HEK293T (cell line): Measurements from ENCODE around the gene TRPC4.

Experiments
- CTCF ChIA-PET: fragments of 350-600 bp; formaldehyde crosslinking; extraction: SDS; loops from one replicate; lab custom pipeline; 2021; ENCODE audit warnings: antibody characterized with exemption, inconsistent platforms; lab: Yijun Ruan, JAX
- POLR2A ChIA-PET: fragments of 350-600 bp; formaldehyde crosslinking; extraction: SDS; loops from one replicate; lab custom pipeline; 2020; ENCODE audit warnings: antibody characterized with exemption, inconsistent platforms; lab: Yijun Ruan, JAX
- DNase-seq: peaks from one replicate; pipeline ENCODE4 v3.0.0; 2012; ENCODE audit warnings: mixed read lengths; ENCODE audit errors: extremely low spot score
- ARNT ChIP-seq: fragments of 450-650 bp; IDR thresholded peaks from 2 replicates; pipeline ENCODE4 v1.6.1; 2017; ENCODE audit warnings: mild to moderate bottlenecking
- BHLHE40 ChIP-seq: fragments of 450-650 bp; IDR thresholded peaks from 2 replicates; pipeline ENCODE4 v1.6.1; 2016; ENCODE audit warnings: mild to moderate bottlenecking, moderate library complexity, borderline replicate concordance
- CTBP1 ChIP-seq: fragments of 450-650 bp; IDR thresholded peaks from 2 replicates; pipeline ENCODE4 v1.6.1; 2016; ENCODE audit warnings: borderline replicate concordance
- ELF4 ChIP-seq: fragments of 450-650 bp; IDR thresholded peaks from 2 replicates; pipeline ENCODE4 v1.6.1; 2017; ENCODE audit warnings: antibody characterized with exemption
- FOXA1 ChIP-seq: fragments of 450-650 bp; IDR thresholded peaks from 2 replicates; pipeline ENCODE4 v1.6.1; 2016; ENCODE audit warnings: mild to moderate bottlenecking
- FOXK2 ChIP-seq: fragments of 450-650 bp; IDR thresholded peaks from 2 replicates; pipeline ENCODE4 v1.6.1; 2016; ENCODE audit warnings: mild to moderate bottlenecking
- FOXM1 ChIP-seq: fragments of 450-650 bp; IDR thresholded peaks from 2 replicates; pipeline ENCODE4 v1.6.1; 2017; ENCODE audit warnings: mild to moderate bottlenecking, borderline replicate concordance
- HDGF ChIP-seq: fragments of 450-650 bp; IDR thresholded peaks from 2 replicates; pipeline ENCODE4 v1.6.1; 2017; ENCODE audit warnings: antibody characterized with exemption, borderline replicate concordance
- L3MBTL2 ChIP-seq: fragments of 450-650 bp; conservative IDR thresholded peaks from 2 replicates; pipeline ENCODE4 v1.6.1; 2016; ENCODE audit warnings: mild to moderate bottlenecking
- LEF1 ChIP-seq: fragments of 450-650 bp; IDR thresholded peaks from 2 replicates; pipeline ENCODE4 v1.6.1; 2017; ENCODE audit warnings: mild to moderate bottlenecking, borderline replicate concordance
- NFRKB ChIP-seq: fragments of 450-650 bp; IDR thresholded peaks from 2 replicates; pipeline ENCODE4 v1.6.1; 2016; ENCODE audit warnings: mild to moderate bottlenecking, moderate library complexity
- SP1 ChIP-seq: fragments of 450-650 bp; IDR thresholded peaks from 2 replicates; pipeline ENCODE4 v1.6.1; 2017
- SUZ12 ChIP-seq: fragments of 450-650 bp; IDR thresholded peaks from 2 replicates; pipeline ENCODE4 v1.6.1; 2016; ENCODE audit warnings: mild to moderate bottlenecking
- TARDBP ChIP-seq: fragments of 450-650 bp; IDR thresholded peaks from 2 replicates; pipeline ENCODE4 v1.6.1; 2016
- ZNF384 ChIP-seq: fragments of 450-650 bp; IDR thresholded peaks from 2 replicates; pipeline ENCODE4 v1.6.1; 2016
- TF ChIP-seq, protein P1 (sequence below): fragments of 450-650 bp; IDR thresholded peaks from 2 replicates; pipeline ENCODE4 v1.6.1; 2016

The TRPC4 gene

DNA sequence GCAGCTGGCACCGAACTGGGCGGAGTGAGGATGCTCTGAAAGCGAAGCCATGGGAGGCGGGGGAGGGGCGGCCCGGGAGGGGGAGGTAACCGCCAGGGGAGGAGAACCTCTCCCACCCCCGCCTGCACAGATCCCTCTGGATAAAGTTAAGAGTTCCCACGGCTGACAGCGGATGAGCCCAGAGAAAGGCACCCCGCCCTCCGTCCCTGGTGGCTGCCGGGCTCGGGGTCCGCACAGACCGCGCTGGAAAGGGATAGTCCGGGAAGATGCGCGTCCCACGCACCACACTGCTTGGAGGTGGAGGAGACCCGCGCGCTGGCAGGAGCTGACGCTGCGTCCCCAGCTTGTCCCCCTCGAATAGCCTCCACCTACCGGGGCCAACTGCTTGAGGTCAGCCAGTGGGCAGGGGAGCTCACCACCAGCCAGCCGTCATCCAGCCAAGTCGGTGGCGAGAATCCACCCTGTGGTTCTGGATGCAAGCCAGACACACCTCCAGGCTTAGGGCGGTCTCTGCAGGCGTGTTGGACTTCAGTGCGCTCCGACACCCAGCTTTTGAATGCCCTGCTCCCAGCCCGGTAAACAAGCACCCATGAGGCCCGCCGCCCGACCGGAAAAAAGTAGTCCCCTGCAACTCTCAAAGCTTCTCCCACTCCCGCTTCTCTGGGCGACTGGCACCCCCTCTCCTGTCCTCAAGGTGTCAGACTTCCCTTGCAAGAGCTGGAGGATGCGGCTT lies at the start of gene TRPC4:
Gene TRPC4 (minus strand): TSS at position 17 of the 733 bp plus-strand sequence. CDS start 86,439 bp downstream, outside the sequence.
- ChIA-PET CTCF (interaction anchor here (0.5 to 2.1 kb wide), 7 partner anchors 9 to 712 kb away, joined by 3 to 7 read pairs (median 4); no protein-coding TSS in a partner anchor), POLR2A (no interaction called here)
- DNase-seq = peak; percentile 68
- TF ChIP-seq LEF1 (no peak), L3MBTL2 (no peak; the same call in 1 of the 2 replicates), SP1 (no peak), FOXA1 (no peak), BHLHE40 (no peak), FOXM1 (no peak), HDGF (no peak), SUZ12 (no peak), NFRKB (no peak), FOXK2 (no peak), ARNT (no peak), ELF4 (no peak), CTBP1 (no peak), ZNF384 (no peak), TARDBP (no peak)
- TF ChIP-seq, protein P1, sequence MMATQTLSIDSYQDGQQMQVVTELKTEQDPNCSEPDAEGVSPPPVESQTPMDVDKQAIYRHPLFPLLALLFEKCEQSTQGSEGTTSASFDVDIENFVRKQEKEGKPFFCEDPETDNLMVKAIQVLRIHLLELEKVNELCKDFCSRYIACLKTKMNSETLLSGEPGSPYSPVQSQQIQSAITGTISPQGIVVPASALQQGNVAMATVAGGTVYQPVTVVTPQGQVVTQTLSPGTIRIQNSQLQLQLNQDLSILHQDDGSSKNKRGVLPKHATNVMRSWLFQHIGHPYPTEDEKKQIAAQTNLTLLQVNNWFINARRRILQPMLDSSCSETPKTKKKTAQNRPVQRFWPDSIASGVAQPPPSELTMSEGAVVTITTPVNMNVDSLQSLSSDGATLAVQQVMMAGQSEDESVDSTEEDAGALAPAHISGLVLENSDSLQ = no peak

DNA sequence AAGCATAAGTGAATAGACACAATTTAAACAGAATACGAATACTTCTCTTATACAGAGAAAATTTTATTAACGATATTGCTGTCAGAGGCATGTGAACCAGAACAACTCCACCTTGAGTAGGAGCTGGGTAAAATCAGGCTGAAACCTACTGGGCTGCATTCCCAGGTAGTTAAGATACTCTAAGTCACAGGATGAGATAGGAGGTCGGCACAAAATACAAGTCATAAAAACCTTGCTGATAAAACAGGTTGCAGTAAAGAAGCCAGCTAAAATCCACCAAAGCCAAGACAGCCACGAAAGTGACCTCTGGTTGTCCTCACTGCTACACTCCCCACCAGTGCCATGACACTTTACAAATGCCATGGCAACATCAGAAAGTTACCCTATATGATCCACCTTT lies 49.2 kb upstream of the TRPC4 start:
- no peak for DNase-seq
- POLR2A ChIA-PET = no interaction called here
- CTCF ChIA-PET = no interaction called here
- TF ChIP-seq NFRKB (no peak), L3MBTL2 (no peak), FOXA1 (no peak)

DNA sequence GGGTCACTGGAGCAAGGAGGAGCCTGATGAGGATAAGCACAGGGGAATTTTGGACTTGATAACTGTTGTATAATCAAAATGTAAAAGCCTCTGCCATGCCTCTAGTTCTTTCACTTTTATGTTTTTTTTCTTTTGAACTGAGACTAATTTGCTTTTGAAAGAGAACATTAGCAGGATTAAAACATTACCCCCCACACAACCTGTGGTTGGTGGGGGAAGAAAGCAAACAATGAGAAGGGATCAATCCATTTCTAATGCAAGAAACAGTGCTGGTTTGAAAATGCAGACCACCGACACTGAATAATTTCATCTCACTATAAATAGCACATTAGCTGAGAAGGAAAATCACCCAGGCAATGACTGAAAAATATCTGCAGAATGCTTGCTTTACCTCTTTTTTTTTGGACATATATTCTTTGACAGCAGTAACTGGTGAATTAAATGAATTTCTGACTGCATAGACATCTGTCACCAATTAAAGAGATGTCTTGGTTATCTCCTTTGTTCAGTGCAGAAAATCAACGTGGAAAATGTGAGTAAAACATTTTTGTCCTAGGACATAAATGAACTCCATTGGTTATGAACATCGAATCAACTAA lies 48.6 kb upstream of the TRPC4 start:
- no peak for DNase-seq
- TF ChIP-seq ELF4 (no peak), FOXM1 (no peak)
- ChIA-PET CTCF (no interaction called here), POLR2A (no interaction called here)

DNA sequence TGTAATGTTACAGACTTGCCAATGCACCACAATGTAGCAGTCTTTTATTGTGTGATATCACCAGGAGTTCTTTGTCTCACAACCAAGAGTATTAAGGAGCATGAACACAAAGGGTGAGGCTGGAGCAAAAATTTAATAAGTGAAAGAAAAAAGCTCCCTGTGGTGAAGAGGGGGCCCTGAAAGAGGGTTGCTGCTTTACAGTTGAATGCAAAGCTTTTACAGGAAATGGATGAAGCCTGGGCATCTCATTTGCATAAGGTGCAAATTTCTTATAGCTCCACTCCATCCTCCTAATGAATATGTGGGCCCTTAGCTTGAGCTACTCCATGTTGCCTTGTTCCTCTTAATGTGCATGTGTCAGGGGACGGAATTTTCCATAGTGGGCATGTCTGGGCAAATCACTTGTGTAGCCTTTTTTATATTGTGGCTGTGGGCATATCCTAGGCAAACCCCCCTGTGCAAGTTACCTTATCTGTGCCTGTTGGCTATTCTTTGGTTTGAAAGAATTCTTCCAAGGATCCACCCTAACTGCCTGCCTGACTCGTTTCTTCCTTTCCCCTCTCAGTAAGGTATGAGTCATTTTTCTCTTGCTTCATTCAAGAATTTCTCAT lies 45.3 kb upstream of the TRPC4 start:
- POLR2A ChIA-PET = no interaction called here
- no peak for DNase-seq

DNA sequence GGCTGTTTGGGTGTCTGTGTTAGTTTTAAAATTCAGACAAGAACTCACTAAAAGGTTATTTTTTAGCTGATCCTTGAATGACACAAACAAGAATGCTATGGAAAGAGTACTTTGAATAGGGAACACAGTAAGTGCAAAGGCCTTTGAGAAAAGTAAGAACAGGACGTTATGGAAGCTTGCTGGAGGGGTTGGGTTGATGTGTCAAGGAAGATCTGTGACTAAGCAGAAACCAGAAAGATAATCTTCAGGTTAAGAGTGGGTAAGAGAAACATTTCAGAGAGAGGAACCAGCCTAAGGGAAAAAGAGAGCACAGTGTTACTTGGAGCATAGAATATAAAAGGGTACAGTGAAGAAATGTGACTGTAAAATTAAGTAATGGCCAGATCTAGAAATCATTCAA lies 41.2 kb upstream of the TRPC4 start:
- DNase-seq = no peak
- POLR2A ChIA-PET = no interaction called here
- TF ChIP-seq LEF1 = no peak
- TF ChIP-seq ARNT = no peak
- no peak for TF ChIP-seq CTBP1
- no peak for TF ChIP-seq ELF4
- TF ChIP-seq FOXM1 = no peak
- TF ChIP-seq NFRKB = no peak
- TF ChIP-seq, protein P1 = no peak
- CTCF ChIA-PET = no interaction called here

More for the DNA sequence above, 45.3 kb upstream of the TRPC4 start:
- TF ChIP-seq FOXK2 (no peak), ZNF384 (no peak)
- CTCF ChIA-PET = no interaction called here

DNA sequence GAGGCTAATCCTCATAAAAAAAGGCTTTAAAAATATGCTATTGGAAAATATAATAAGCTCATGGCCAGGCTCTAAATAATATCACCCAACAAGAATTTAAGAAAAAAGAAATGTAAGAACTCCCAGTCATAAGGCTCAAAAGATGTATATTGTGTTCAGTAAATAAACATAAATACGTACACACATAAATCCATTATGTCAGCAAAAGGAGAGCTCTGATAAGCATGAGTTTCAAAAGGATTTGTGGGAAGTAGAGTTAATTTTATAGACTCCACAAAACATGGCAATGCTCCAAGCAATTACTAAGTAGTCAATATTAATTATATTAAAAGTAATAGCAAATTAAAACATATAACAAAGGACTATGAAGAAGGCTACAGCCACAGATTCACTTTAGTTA lies 37.3 kb upstream of the TRPC4 start:
- ChIA-PET CTCF (no interaction called here), POLR2A (no interaction called here)
- DNase-seq = no peak
- no peak for TF ChIP-seq LEF1
- no peak for TF ChIP-seq HDGF
- TF ChIP-seq ARNT = no peak
- TF ChIP-seq BHLHE40 = no peak
- TF ChIP-seq TARDBP = no peak
- no peak for TF ChIP-seq FOXA1
- no peak for TF ChIP-seq L3MBTL2
- TF ChIP-seq FOXK2 = no peak
- TF ChIP-seq SP1 = no peak
- no peak for TF ChIP-seq ELF4
- TF ChIP-seq, protein P1 = no peak
- no peak for TF ChIP-seq SUZ12
- TF ChIP-seq ZNF384 = no peak
- no peak for TF ChIP-seq NFRKB
- no peak for TF ChIP-seq FOXM1
